GM12878 (cell line): Measurements from ENCODE around the gene ELAVL2.

ENCODE experiments used
- E2F4 ChIP-seq: IDR thresholded peaks from 2 replicates; pipeline ENCODE4 v1.6.1; 2012; ENCODE audit warnings: low read depth, low read length, improper control_type of control experiment
- HCFC1 ChIP-seq: fragments of 150-350 bp; IDR thresholded peaks from 2 replicates; pipeline ENCODE4 v1.6.1; 2014; ENCODE audit warnings: low read length
- PBX3 ChIP-seq: IDR thresholded peaks from 2 replicates; pipeline ENCODE4 v1.6.1; 2011; ENCODE audit warnings: mild to moderate bottlenecking, low read depth, low read length, moderate library complexity; ENCODE audit not compliant: insufficient replicate concordance
- POLR2A ChIP-seq: IDR thresholded peaks from 2 replicates; pipeline ENCODE4 v1.6.1; 2011; ENCODE audit warnings: low read depth, mild to moderate bottlenecking, low read length
- RAD21 ChIP-seq: IDR thresholded peaks from 2 replicates; pipeline ENCODE4 v1.6.1; 2011; ENCODE audit warnings: mild to moderate bottlenecking, low read depth, low read length, moderate library complexity; ENCODE audit not compliant: insufficient read depth
- RAD51 ChIP-seq: fragments of 450-650 bp; IDR thresholded peaks from 2 replicates; pipeline ENCODE4 v1.6.1; 2016; ENCODE audit warnings: moderate library complexity, mild to moderate bottlenecking, inconsistent platforms
- SUZ12 ChIP-seq: fragments of 200-600 bp; sonication (generic); IDR thresholded peaks from one replicate; pipeline ENCODE4 v1.6.1; 2018; ENCODE audit warnings: antibody characterized with exemption, mild to moderate bottlenecking; ENCODE audit not compliant: unreplicated experiment
- TCF12 ChIP-seq: IDR thresholded peaks from 2 replicates; pipeline ENCODE4 v1.6.1; 2011; ENCODE audit warnings: low read depth, mild to moderate bottlenecking, low read length
- YY1 ChIP-seq: IDR thresholded peaks from 2 replicates; pipeline ENCODE4 v1.6.1; 2011; ENCODE audit warnings: low read depth, mild to moderate bottlenecking, low read length
- ZNF24 ChIP-seq: fragments of 450-650 bp; IDR thresholded peaks from 2 replicates; pipeline ENCODE4 v1.6.1; 2017; ENCODE audit warnings: antibody characterized with exemption, mild to moderate bottlenecking
- ZNF384 ChIP-seq: IDR thresholded peaks from 2 replicates; pipeline ENCODE4 v1.6.1; 2012; ENCODE audit warnings: low read depth, mild to moderate bottlenecking, low read length, improper control_type of control experiment, borderline replicate concordance
- TF ChIP-seq, protein P1 (sequence below), 3 experiments: IDR thresholded peaks in 2 of 3; conservative IDR thresholded peaks in 1 of 3; 2 replicates each; pipeline ENCODE4 v1.5.1; 2011; ENCODE audit warnings: low read depth in 3 of 3, low read length in 3 of 3, mild to moderate bottlenecking in 3 of 3, control low read depth in 2 of 3, moderate library complexity in 2 of 3, inconsistent platforms in 1 of 3, mixed read lengths in 1 of 3; ENCODE audit not compliant: control insufficient read depth in 2 of 3, insufficient read depth in 1 of 3; ENCODE audit errors: extremely low read depth in 1 of 3

DNA sequence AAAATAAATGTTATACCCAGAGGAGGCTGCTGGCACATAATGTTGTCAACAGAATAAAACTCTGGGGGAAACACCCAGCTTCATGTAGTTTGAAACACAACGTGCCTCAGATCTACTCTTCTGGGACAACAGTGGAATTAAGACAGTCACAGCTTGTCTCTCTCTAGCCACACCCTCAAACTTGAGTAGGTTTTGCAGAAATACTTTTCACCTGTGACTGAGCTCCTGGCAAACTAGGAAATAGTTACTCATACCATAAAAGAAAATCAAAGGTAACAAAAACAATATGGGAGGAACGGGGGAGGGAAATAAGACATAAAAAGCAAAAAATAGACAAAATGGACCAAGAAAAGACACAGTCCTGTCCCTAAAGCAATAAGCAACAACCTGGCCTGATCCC is 14.4 kb downstream of the ELAVL2 start:
- TF ChIP-seq RAD21 (no peak), POLR2A (no peak), ZNF384 (no peak), PBX3 (no peak), SUZ12 (no peak), YY1 (no peak), ZNF24 (no peak), HCFC1 (no peak), E2F4 (no peak), RAD51 (no peak), TCF12 (no peak)
- TF ChIP-seq, protein P1, sequence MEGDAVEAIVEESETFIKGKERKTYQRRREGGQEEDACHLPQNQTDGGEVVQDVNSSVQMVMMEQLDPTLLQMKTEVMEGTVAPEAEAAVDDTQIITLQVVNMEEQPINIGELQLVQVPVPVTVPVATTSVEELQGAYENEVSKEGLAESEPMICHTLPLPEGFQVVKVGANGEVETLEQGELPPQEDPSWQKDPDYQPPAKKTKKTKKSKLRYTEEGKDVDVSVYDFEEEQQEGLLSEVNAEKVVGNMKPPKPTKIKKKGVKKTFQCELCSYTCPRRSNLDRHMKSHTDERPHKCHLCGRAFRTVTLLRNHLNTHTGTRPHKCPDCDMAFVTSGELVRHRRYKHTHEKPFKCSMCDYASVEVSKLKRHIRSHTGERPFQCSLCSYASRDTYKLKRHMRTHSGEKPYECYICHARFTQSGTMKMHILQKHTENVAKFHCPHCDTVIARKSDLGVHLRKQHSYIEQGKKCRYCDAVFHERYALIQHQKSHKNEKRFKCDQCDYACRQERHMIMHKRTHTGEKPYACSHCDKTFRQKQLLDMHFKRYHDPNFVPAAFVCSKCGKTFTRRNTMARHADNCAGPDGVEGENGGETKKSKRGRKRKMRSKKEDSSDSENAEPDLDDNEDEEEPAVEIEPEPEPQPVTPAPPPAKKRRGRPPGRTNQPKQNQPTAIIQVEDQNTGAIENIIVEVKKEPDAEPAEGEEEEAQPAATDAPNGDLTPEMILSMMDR (IDR thresholded peaks at IDR 0.05 in 2 of 3, conservative IDR thresholded peaks at IDR 0.05 in 1 of 3; ENCODE audit: control insufficient read depth in 2 of 3, extremely low read depth in 1 of 3, insufficient read depth in 1 of 3, low read depth in 3 of 3, low read length in 3 of 3) = no peak
